Upper lobe of right lung (tissue), 1 donor: ENCODE data around the gene SYT6. TPM values are rescaled to one million over a fixed set of nuclear protein-coding genes. Genes with fewer than 3 reads are reported as not detected.
"Not testable (repeated sequence)": the region's sequence is repeated elsewhere in the genome, so short reads cannot be mapped to it uniquely, and the experiment has no call there.

Experiments
- ATAC-seq: fragments of 200-7000 bp; cut with Tn5 transposase; one replicate; pipeline ENCODE4 v1.9.1; 2020; ENCODE audit warnings: mild to moderate bottlenecking, moderate library complexity
- DNase-seq: peaks from one replicate; pipeline ENCODE4 v3.0.0-alpha.2; 2020
- H3K27ac ChIP-seq: fragments of 200-600 bp; one replicate; pipeline ENCODE4 v1.8.0; 2022
- H3K27me3 ChIP-seq: fragments of 200-600 bp; one replicate; pipeline ENCODE4 v1.8.0; 2022; ENCODE audit warnings: mild to moderate bottlenecking
- H3K36me3 ChIP-seq: fragments of 200-600 bp; one replicate; pipeline ENCODE4 v1.8.0; 2022
- H3K4me1 ChIP-seq: fragments of 200-600 bp; one replicate; pipeline ENCODE4 v1.8.0; 2022
- H3K4me3 ChIP-seq: fragments of 200-600 bp; one replicate; pipeline ENCODE4 v1.8.0; 2022; ENCODE audit warnings: mild to moderate bottlenecking
- H3K9me3 ChIP-seq: fragments of 200-600 bp; one replicate; pipeline ENCODE4 v1.8.0; 2022
- CTCF ChIP-seq: fragments of 200-600 bp; IDR thresholded peaks from one replicate; pipeline ENCODE4 v1.8.0; 2022; ENCODE audit warnings: antibody characterized with exemption
- intact Hi-C: fragments of 100-400 bp; cut with DNase I; formaldehyde crosslinking; loops from one replicate; pipeline ENCODE4 v1.11.0; 2022
- total RNA-seq: library from RNA; stranded (reverse); fragmentation: NEBNext Ultra II Directional; extraction: Animal tissue kit (Norgen Biotek cat#: 25700); gene quantifications from one replicate; pipeline ENCODE4 v1.2.1, GENCODE V29; 2021
- donor health status: DM: no; HTN: yes; CAD: no; lungs with severe emphysema.

SYT6 gene
- total RNA-seq, 1 donor from 2014 or later: not detected

- TF ChIP-seq CTCF: no peak
- no peak for DNase-seq
- intact Hi-C loops: no loop called here
- H3K9me3 ChIP-seq: no peaks in the 10 kb centered on the region
- H3K27me3 ChIP-seq: no peaks in the 10 kb centered on the region
- H3K4me3 ChIP-seq: no peak overlapping the region
- peaks cover 4% of the 10 kb centered on the region for H3K4me1 ChIP-seq
- no peaks in the 10 kb centered on the region for H3K36me3 ChIP-seq
- ATAC-seq: peak; percentile 24
- H3K27ac ChIP-seq: no peak overlapping the region
Measured at GRCh38 chr1:114076308-114076707, 77.4 kb downstream of the SYT6 start.

- intact Hi-C loops: no loop called here
- H3K27ac ChIP-seq: no peak overlapping the region
- no peaks in the 10 kb centered on the region for H3K36me3 ChIP-seq
- H3K9me3 ChIP-seq: no peaks in the 10 kb centered on the region
- no peak overlapping the region for H3K4me3 ChIP-seq
- H3K27me3 ChIP-seq: no peaks in the 10 kb centered on the region
- DNase-seq: no peak
- no peak for ATAC-seq
- H3K4me1 ChIP-seq: no peaks in the 10 kb centered on the region
- TF ChIP-seq CTCF: no peak
Measured at GRCh38 chr1:114075546-114076242, 78.0 kb downstream of the SYT6 start.

GRCh38 chr1:114075105-114075504 is 78.6 kb downstream of the SYT6 start:
- Histone ChIP-seq H3K27me3 (no peaks in the 10 kb centered on the region), H3K36me3 (no peaks in the 10 kb centered on the region), H3K9me3 (no peaks in the 10 kb centered on the region), H3K27ac (no peak overlapping the region), H3K4me3 (no peak overlapping the region), H3K4me1 (no peaks in the 10 kb centered on the region)
- intact Hi-C loops: no loop called here
- peak; percentile 39 for ATAC-seq
- no peak for TF ChIP-seq CTCF
- no peak for DNase-seq

GRCh38 chr1:114072246-114072645 is 81.4 kb downstream of the SYT6 start:
- ATAC-seq: no peak
- no peaks in the 10 kb centered on the region for H3K4me1 ChIP-seq

GRCh38 chr1:114069762-114070161 is 83.9 kb downstream of the SYT6 start:
- DNase-seq, H3K4me1 ChIP-seq, intact Hi-C loops, H3K9me3 ChIP-seq, H3K27me3 ChIP-seq, ATAC-seq, H3K4me3 ChIP-seq, H3K36me3 ChIP-seq, H3K27ac ChIP-seq: not testable (repeated sequence)

More at GRCh38 chr1:114072246-114072645, 81.4 kb downstream of the SYT6 start:
- intact Hi-C loops: no loop called here
- Histone ChIP-seq H3K9me3 (no peaks in the 10 kb centered on the region), H3K36me3 (no peaks in the 10 kb centered on the region), H3K4me3 (no peak overlapping the region), H3K27me3 (no peaks in the 10 kb centered on the region), H3K27ac (no peak overlapping the region)
- TF ChIP-seq CTCF: no peak
- DNase-seq: no peak

- ATAC-seq, DNase-seq, intact Hi-C loops, H3K36me3 ChIP-seq, H3K9me3 ChIP-seq, H3K27ac ChIP-seq, H3K27me3 ChIP-seq, H3K4me1 ChIP-seq, H3K4me3 ChIP-seq: not testable (repeated sequence)
Measured at GRCh38 chr1:114068684-114069083, 85.0 kb downstream of the SYT6 start.

GRCh38 chr1:114065671-114066070 is 88.0 kb downstream of the SYT6 start:
- H3K4me1 ChIP-seq, H3K36me3 ChIP-seq, H3K27ac ChIP-seq, H3K9me3 ChIP-seq, DNase-seq, ATAC-seq, intact Hi-C loops, H3K4me3 ChIP-seq, H3K27me3 ChIP-seq: not testable (repeated sequence)
